T-cell (primary cell): ENCODE results near the gene PRR7. TPM values are rescaled to one million over a fixed set of nuclear protein-coding genes. Genes with fewer than 3 reads are reported as not detected.

Experiments
- ATAC-seq, 4 experiments: fragments of 200-7000 bp in 3 of 4; fragments of 150-1000 bp in 1 of 4; cut with Tn5 transposase; replicated peaks in 1 of 4; 1 replicate in 3 of 4; 2 replicates in 1 of 4; pipeline ENCODE4 v1.10.0; 2021; ENCODE audit warnings: moderate library complexity in 3 of 4, mild to moderate bottlenecking in 2 of 4, moderate number of reproducible peaks in 1 of 4
- CTCF ChIA-PET, 2 donors: fragments of 300-600 bp; sonication (Branson Sonifier 250); formaldehyde crosslinking; loops; one replicate each; lab custom pipeline; 2022; ENCODE audit warnings: antibody characterized with exemption in 2 of 2; lab: Charles Lee
- POLR2A ChIA-PET, 2 donors: fragments of 300-600 bp; sonication (Branson Sonifier 250); formaldehyde crosslinking; loops; one replicate each; lab custom pipeline; 2022; ENCODE audit warnings: antibody characterized with exemption in 2 of 2; lab: Charles Lee
- DNase-seq, 35 experiments: peaks; one replicate each; pipeline versions ENCODE4 v3.0.0 to v3.0.0-alpha.2; 2013 to 2023
- H3K27ac ChIP-seq: one replicate; pipeline ENCODE4 v1.5.1; 2013; ENCODE audit warnings: low read length
- H3K27me3 ChIP-seq, 2 experiments: replicated peaks in 1 of 2; 1 replicate in 1 of 2; 2 replicates in 1 of 2; pipeline versions ENCODE4 v1.6.1 to v1.7.0; 2013; ENCODE audit warnings: low read length in 1 of 2, mixed read lengths in 1 of 2; ENCODE audit not compliant: control insufficient read depth in 2 of 2, insufficient read depth in 2 of 2; ENCODE audit errors: extremely low read depth in 1 of 2
- H3K36me3 ChIP-seq, 2 donors: 1 replicate in 1 of 2; 2 replicates in 1 of 2; pipeline versions ENCODE4 v1.6.1 to v1.7.0; 2013; ENCODE audit warnings: low read length in 1 of 2; ENCODE audit not compliant: control insufficient read depth in 2 of 2, insufficient read depth in 1 of 2; ENCODE audit errors: extremely low read depth in 1 of 2
- H3K4me1 ChIP-seq, 2 experiments: 1 replicate in 1 of 2; 2 replicates in 1 of 2; pipeline versions ENCODE4 v1.6.1 to v1.7.0; 2013; ENCODE audit warnings: low read length in 2 of 2, mixed read lengths in 1 of 2; ENCODE audit not compliant: insufficient read depth in 2 of 2, control insufficient read depth in 1 of 2; ENCODE audit errors: extremely low read depth in 1 of 2
- H3K4me3 ChIP-seq, 2 donors: 1 replicate in 1 of 2; 2 replicates in 1 of 2; pipeline versions ENCODE4 v1.5.1 to v1.7.0; 2013; ENCODE audit warnings: mild to moderate bottlenecking in 2 of 2, low read length in 1 of 2, moderate library complexity in 1 of 2; ENCODE audit not compliant: control insufficient read depth in 1 of 2; ENCODE audit errors: extremely low read depth in 1 of 2
- H3K9me3 ChIP-seq: 2 replicates; pipeline ENCODE4 v1.7.0; 2013
- H3K27ac Mint-ChIP-seq, 2 donors: one replicate each; pipeline ENCODE4 v1.8.0; 2020 to 2021; ENCODE audit warnings: mild to moderate bottlenecking in 2 of 2, mixed read lengths in 2 of 2
- H3K27me3 Mint-ChIP-seq, 2 donors: one replicate each; pipeline ENCODE4 v1.8.0; 2021 to 2022; ENCODE audit warnings: mixed read lengths in 2 of 2
- H3K36me3 Mint-ChIP-seq: one replicate; pipeline ENCODE4 v1.8.0; 2021; ENCODE audit warnings: mixed read lengths
- H3K4me1 Mint-ChIP-seq, 3 donors: one replicate each; pipeline ENCODE4 v1.8.0; 2020 to 2022; ENCODE audit warnings: mixed read lengths in 3 of 3, mild to moderate bottlenecking in 1 of 3
- H3K4me3 Mint-ChIP-seq, 3 donors: one replicate each; pipeline ENCODE4 v1.8.0; 2020 to 2022; ENCODE audit warnings: mild to moderate bottlenecking in 3 of 3, mixed read lengths in 3 of 3, moderate library complexity in 3 of 3
- H3K9me3 Mint-ChIP-seq, 3 donors: one replicate each; pipeline ENCODE4 v1.8.0; 2020 to 2022; ENCODE audit warnings: mixed read lengths in 3 of 3
- WGBS: methylation state at CpG from one replicate; pipeline ENCODE4 v1.1.5; 2013; ENCODE audit warnings: missing lambda C conversion rate; ENCODE audit not compliant: insufficient coverage; 5-methylcytosine and 5-hydroxymethylcytosine counted together
- total RNA-seq, 35 experiments: library from RNA in 6 of 35; stranded (reverse) in 6 of 35; fragments of 120-200 nt in 1 of 35; gene quantifications; one replicate each; pipeline versions ENCODE4 v1.2.1 to v1.2.4 and lab custom pipeline; 2013 to 2026

PRR7 gene
- total RNA-seq, 5 donors from 2014 or later (not counting 1 experiment from before 2014, with no cell fraction given) = 9.5 to 28.2 (median 12.3) TPM

DNA sequence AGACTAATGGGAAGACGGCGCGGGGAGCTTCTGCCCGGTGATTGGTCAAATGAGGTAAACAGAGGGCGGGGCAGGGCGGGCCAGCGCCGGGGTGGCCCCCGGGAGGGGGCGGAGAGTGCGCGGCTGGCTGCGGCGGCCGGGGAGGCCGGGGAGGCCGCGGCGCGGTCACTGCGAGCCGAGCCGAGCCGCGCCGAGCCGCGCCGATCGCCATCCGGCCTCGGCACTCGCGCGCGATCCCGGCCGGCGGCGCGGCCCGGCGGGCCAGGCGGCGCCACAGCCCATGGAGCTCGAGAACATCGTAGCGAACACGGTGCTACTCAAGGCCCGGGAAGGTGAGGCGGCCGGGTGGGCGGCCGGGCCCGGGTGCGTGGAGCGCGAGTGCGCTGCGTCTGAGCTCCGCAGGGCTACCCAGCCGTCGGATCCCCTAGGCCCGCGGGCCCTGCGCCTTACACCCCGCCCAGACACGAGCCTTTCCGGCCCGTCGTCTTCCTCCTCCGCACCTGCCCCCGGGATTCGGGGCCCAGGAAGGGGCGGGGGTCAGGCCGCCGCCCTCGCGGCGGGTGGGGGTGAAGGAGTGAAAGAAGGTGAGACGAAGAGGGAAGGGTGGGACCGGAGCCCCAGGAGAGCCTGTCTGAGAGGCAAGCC is 19.9 kb upstream of the PRR7 start, which contains the start of gene GRK6:
Gene GRK6 (plus strand): TSS at position 111 of the 645 bp plus-strand sequence. CDS start 170 bp downstream, at position 281.
- Histone ChIP-seq H3K9me3 (no peaks in the 10 kb centered on the region), H3K36me3 (peaks cover 4 to 23% of the 10 kb centered on the region in 2 donors), H3K27me3 (no peaks in the 10 kb centered on the region), H3K4me3 (peak within 1 kb of the TSS; percentile 77 to 85), H3K27ac (peak within 1 kb of the TSS; percentile 87), H3K4me1 (peaks cover 37 to 68% of the 10 kb centered on the region in 2 experiments)
- under 1% methylated on average over 66 of the region's 82 CpGs for WGBS
- Mint-ChIP-seq H3K27me3 (no peaks in the 10 kb centered on the region), H3K27ac (peak within 1 kb of the TSS; percentile 99), H3K4me3 (peak within 1 kb of the TSS; percentile 79 to 92 (median 90)), H3K4me1 (peaks cover 56 to 63% (median 60%) of the 10 kb centered on the region in 3 donors), H3K36me3 (peaks cover 8% of the 10 kb centered on the region), H3K9me3 (no peaks in the 10 kb centered on the region)
- ATAC-seq (peak; percentile 15 to 72 (median 66)), DNase-seq (peak in 34 of 35 experiments; percentile 47 to 78 (median 61))
- ChIA-PET POLR2A (interaction anchor here (0.6 to 2.1 kb wide), 7 partner anchors 14 to 37 kb away, joined by 3 to 13 read pairs (median 5); no protein-coding TSS in a partner anchor), CTCF (interaction anchor here in 1 of 2 donors (0.5 to 3.2 kb wide), 11 partner anchors 12 to 80 kb away, joined by 3 to 37 read pairs (median 7); partner anchors contain the start of gene PRR7)

DNA sequence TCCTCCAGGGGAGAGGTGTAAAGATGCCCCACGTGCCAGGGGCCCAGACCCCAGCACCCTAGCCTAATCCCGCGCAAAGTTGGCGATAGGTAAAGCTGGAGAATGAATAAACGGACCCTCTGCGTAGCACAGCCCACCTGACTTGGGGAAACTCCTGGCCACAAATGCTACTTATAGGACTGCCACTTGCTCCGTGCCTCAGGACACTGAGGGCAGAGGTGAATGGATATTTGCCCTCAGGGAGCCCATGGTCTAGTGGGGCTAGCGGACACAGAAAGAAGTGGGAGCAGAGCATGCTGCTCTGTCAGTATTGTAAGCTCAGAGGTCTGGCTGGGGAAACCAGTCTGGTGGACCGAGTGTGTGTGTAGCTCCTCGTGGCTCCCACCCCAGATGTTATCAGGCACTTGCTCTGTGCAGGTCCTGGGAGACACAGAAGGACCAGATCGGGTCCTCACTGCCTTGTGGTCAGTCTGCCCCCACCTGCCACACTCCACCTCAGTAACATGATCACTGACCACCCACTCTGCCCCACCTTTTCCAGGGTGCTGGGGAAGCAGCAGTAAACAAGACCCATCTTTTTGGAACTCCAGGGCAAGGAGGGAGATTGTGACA is 19.3 kb upstream of the PRR7 start:
- peaks cover 58 to 70% (median 67%) of the 10 kb centered on the region in 3 donors for H3K4me1 Mint-ChIP-seq
- H3K36me3 Mint-ChIP-seq = peaks cover 8% of the 10 kb centered on the region
- peaks cover 41 to 74% of the 10 kb centered on the region in 2 experiments for H3K4me1 ChIP-seq
- H3K27me3 ChIP-seq = no peaks in the 10 kb centered on the region
- no peaks in the 10 kb centered on the region for H3K27me3 Mint-ChIP-seq
- DNase-seq (no peak), ATAC-seq (no peak)
- peak overlapping the region; percentile 79 to 92 (median 86) for H3K4me3 Mint-ChIP-seq
- 1% methylated on average over 10 of the region's 11 CpGs for WGBS
- ChIA-PET POLR2A (interaction anchor here (1.0 to 2.1 kb wide), 3 partner anchors 14 to 18 kb away, joined by 3 to 9 read pairs (median 3); no protein-coding TSS in a partner anchor), CTCF (interaction anchor here in 1 of 2 donors (1.4 to 3.2 kb wide), 7 partner anchors 18 to 37 kb away, joined by 3 to 37 read pairs (median 17); partner anchors contain the start of gene PRR7)
- peak overlapping the region; percentile 84 for H3K27ac ChIP-seq
- H3K4me3 ChIP-seq = peak overlapping the region; percentile 68 to 85
- H3K27ac Mint-ChIP-seq = peak overlapping the region; percentile 95
- H3K9me3 Mint-ChIP-seq = no peaks in the 10 kb centered on the region
- H3K36me3 ChIP-seq = peaks cover 4 to 30% of the 10 kb centered on the region in 2 donors
- H3K9me3 ChIP-seq = no peaks in the 10 kb centered on the region

DNA sequence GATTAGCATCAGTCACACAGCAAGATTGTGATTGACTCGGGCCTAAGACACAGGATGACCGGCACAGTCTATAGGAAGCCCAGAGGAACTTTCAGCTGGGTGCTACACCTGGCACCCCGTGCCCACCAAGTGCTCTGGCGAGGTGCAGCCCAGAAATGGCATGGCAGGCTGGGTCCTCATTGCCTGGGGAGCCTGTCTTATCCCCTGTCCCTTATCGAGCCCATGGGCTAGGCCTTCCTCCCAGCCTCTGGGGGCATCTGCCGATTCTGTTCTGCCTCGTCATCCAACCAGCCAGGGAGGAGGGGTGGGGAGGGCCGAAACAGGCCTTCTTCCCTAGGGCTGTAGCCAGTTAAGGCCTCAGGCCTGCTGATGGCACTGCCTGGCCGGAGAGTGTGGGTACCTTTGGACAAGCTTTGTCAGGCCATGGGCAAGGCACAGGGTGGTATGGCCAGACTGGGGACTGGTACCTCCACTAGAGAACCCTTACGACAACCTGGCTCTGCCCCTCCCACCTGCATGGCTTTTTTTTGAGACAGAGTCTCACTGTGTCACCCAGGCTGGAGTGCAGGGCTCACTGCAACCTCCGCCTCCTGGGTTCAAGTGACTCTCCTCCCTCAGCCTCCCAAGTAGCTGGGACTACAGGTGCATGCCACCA is 18.6 kb upstream of the PRR7 start:
- no peaks in the 10 kb centered on the region for H3K9me3 ChIP-seq
- DNase-seq (peak in 3 of 35 experiments; percentile 18 to 35 (median 22)), ATAC-seq (no peak)
- CTCF ChIA-PET = interaction anchor here in 1 of 2 donors (0.9 to 3.2 kb wide), 4 partner anchors 11 to 27 kb away, joined by 3 to 37 read pairs (median 16); no protein-coding TSS in a partner anchor
- Mint-ChIP-seq H3K27me3 (no peaks in the 10 kb centered on the region), H3K27ac (peak overlapping the region; percentile 95), H3K36me3 (peaks cover 8% of the 10 kb centered on the region), H3K4me1 (peaks cover 61 to 76% (median 74%) of the 10 kb centered on the region in 3 donors), H3K4me3 (peak overlapping the region; percentile 79 to 92 (median 86)), H3K9me3 (no peaks in the 10 kb centered on the region)
- peak overlapping the region; percentile 84 for H3K27ac ChIP-seq
- peak overlapping the region; percentile 68 to 85 for H3K4me3 ChIP-seq
- H3K4me1 ChIP-seq = peaks cover 48 to 81% of the 10 kb centered on the region in 2 experiments
- peaks cover 9 to 37% of the 10 kb centered on the region in 2 donors for H3K36me3 ChIP-seq
- POLR2A ChIA-PET = interaction anchor here in 1 of 2 donors (1.0 kb wide), 1 partner anchor 16 kb away, joined by 3 read pairs; no protein-coding TSS in a partner anchor
- no peaks in the 10 kb centered on the region for H3K27me3 ChIP-seq
- 7% methylated on average over 8 of the region's 11 CpGs for WGBS

- peaks cover 13 to 43% of the 10 kb centered on the region in 2 donors for H3K36me3 ChIP-seq
- ChIA-PET POLR2A (no interaction called here), CTCF (interaction anchor here in 1 of 2 donors (0.9 to 2.2 kb wide), 5 partner anchors 10 to 38 kb away, joined by 3 to 12 read pairs (median 4); no protein-coding TSS in a partner anchor)
- 4% methylated on average over 3 of the region's 10 CpGs for WGBS
- H3K4me1 Mint-ChIP-seq = peaks cover 65 to 81% (median 78%) of the 10 kb centered on the region in 3 donors
- H3K27me3 ChIP-seq = no peaks in the 10 kb centered on the region
- ATAC-seq = no peak
- peaks cover 11% of the 10 kb centered on the region for H3K36me3 Mint-ChIP-seq
- H3K4me3 Mint-ChIP-seq = peak overlapping the region; percentile 79 to 92 (median 86)
- H3K27ac ChIP-seq = peak overlapping the region; percentile 84
- no peak for DNase-seq
- no peaks in the 10 kb centered on the region for H3K9me3 ChIP-seq
- H3K27me3 Mint-ChIP-seq = no peaks in the 10 kb centered on the region
- peak overlapping the region; percentile 95 for H3K27ac Mint-ChIP-seq
- H3K9me3 Mint-ChIP-seq = no peaks in the 10 kb centered on the region
- peaks cover 55 to 88% of the 10 kb centered on the region in 2 experiments for H3K4me1 ChIP-seq
- H3K4me3 ChIP-seq = peak overlapping the region; percentile 68 to 85
These were observed 17.9 kb upstream of the PRR7 start for GRCh38 chr5:177428574-177429217.

GRCh38 chr5:177429248-177430040 is 17.2 kb upstream of the PRR7 start:
- peaks cover 69 to 85% (median 82%) of the 10 kb centered on the region in 3 donors for H3K4me1 Mint-ChIP-seq
- Histone ChIP-seq H3K27me3 (no peaks in the 10 kb centered on the region), H3K4me3 (peak overlapping the region; percentile 68 to 85), H3K27ac (peak overlapping the region; percentile 84), H3K9me3 (no peaks in the 10 kb centered on the region), H3K4me1 (peaks cover 62 to 90% of the 10 kb centered on the region in 2 experiments), H3K36me3 (peaks cover 18 to 51% of the 10 kb centered on the region in 2 donors)
- POLR2A ChIA-PET = interaction anchor here (0.6 to 0.7 kb wide), 3 partner anchors 15 to 40 kb away, joined by 3 to 5 read pairs (median 3); no protein-coding TSS in a partner anchor
- ATAC-seq (peak; percentile 13 to 29 (median 15)), DNase-seq (peak; percentile 70 to 93 (median 87))
- CTCF ChIA-PET = interaction anchor here (0.7 to 2.2 kb wide), 9 partner anchors 9 to 113 kb away, joined by 3 to 12 read pairs (median 4); no protein-coding TSS in a partner anchor
- 0% methylated on average over 2 of the region's 6 CpGs for WGBS
- H3K27ac Mint-ChIP-seq = peak overlapping the region; percentile 95
- H3K4me3 Mint-ChIP-seq = peak overlapping the region; percentile 79 to 92 (median 86)
- H3K36me3 Mint-ChIP-seq = peaks cover 14% of the 10 kb centered on the region
- H3K9me3 Mint-ChIP-seq = no peaks in the 10 kb centered on the region
- no peaks in the 10 kb centered on the region for H3K27me3 Mint-ChIP-seq
